GM19025 (cell line): ENCODE results near the gene ITGA7.

Source experiments
- ATAC-seq: cut with Tn5 transposase; IDR thresholded peaks from one replicate; pipeline ENCODE4 v1.9.1; 2021; ENCODE audit warnings: mild to moderate bottlenecking, low read depth, moderate library complexity; ENCODE audit not compliant: unreplicated experiment

Gene ITGA7

GRCh38 chr12:55707841-55708694 lies at the start of gene ITGA7:
ITGA7 (minus strand) TSS chr12:55707904; CDS start chr12:55707682, 222 bp downstream.
- ATAC-seq, result no peak

- no peak for ATAC-seq
These were observed 47.5 kb upstream of the ITGA7 start for GRCh38 chr12:55755246-55755645.

GRCh38 chr12:55748230-55748993 lies 40.7 kb upstream of the ITGA7 start:
- no peak for ATAC-seq

- ATAC-seq, result no peak
These were observed 39.2 kb upstream of the ITGA7 start for GRCh38 chr12:55746913-55747231.

- ATAC-seq, result no peak
These were observed 38.6 kb upstream of the ITGA7 start for GRCh38 chr12:55746174-55746912.

- no peak for ATAC-seq
These were observed 37.9 kb upstream of the ITGA7 start for GRCh38 chr12:55745361-55746173.

GRCh38 chr12:55744340-55745030 lies 36.8 kb upstream of the ITGA7 start:
- ATAC-seq, result no peak

- peak; percentile 58 for ATAC-seq
These were observed 36.0 kb upstream of the ITGA7 start for GRCh38 chr12:55743406-55744339.

- peak; percentile 30 for ATAC-seq
These were observed 35.2 kb upstream of the ITGA7 start, which contains the start of gene GDF11 for GRCh38 chr12:55742719-55743405. GDF11 (plus strand) TSS chr12:55743122; CDS start chr12:55743317, 195 bp downstream.

- no peak for ATAC-seq
These were observed 34.4 kb upstream of the ITGA7 start for GRCh38 chr12:55741931-55742680.

- no peak for ATAC-seq
These were observed 31.3 kb upstream of the ITGA7 start for GRCh38 chr12:55739025-55739378.

- peak; percentile 87 for ATAC-seq
These were observed 30.7 kb upstream of the ITGA7 start for GRCh38 chr12:55738123-55739024.

- ATAC-seq, result no peak
These were observed 29.9 kb upstream of the ITGA7 start for GRCh38 chr12:55737581-55738122.

- ATAC-seq, result no peak
These were observed 29.3 kb upstream of the ITGA7 start for GRCh38 chr12:55736780-55737580.

- ATAC-seq, result no peak
These were observed 28.4 kb upstream of the ITGA7 start for GRCh38 chr12:55736076-55736475.
